Kidney (tissue), 14 donors: ENCODE data around the gene C16orf46. TPM values are rescaled to one million over a fixed set of nuclear protein-coding genes. Genes with fewer than 3 reads are reported as not detected.

ENCODE experiments used
- DNase-seq, 5 donors: peaks; one replicate each; pipeline ENCODE4 v3.0.0-alpha.2; 2013 to 2020
- FAIRE-seq: peaks from 2 replicates; lab custom pipeline; 2012; peaks lifted over from hg19 to GRCh38; lab: Jason Lieb, UNC
- H3K27ac ChIP-seq, 2 donors: one replicate each; pipeline ENCODE4 v1.7.0; 2013; ENCODE audit warnings: low read depth in 2 of 2, low read length in 2 of 2, inconsistent platforms in 1 of 2
- H3K27me3 ChIP-seq: one replicate; pipeline ENCODE4 v1.7.1; 2013; ENCODE audit warnings: low read length, inconsistent platforms; ENCODE audit not compliant: control insufficient read depth, insufficient read depth
- H3K36me3 ChIP-seq, 3 donors: one replicate each; pipeline versions ENCODE4 v1.7.0 to v1.7.1; 2013; ENCODE audit warnings: low read length in 3 of 3, control low read depth in 1 of 3, inconsistent platforms in 1 of 3; ENCODE audit not compliant: insufficient read depth in 3 of 3, control insufficient read depth in 2 of 3
- H3K4me1 ChIP-seq, 3 donors: one replicate each; pipeline versions ENCODE4 v1.7.0 to v1.7.1; 2013; ENCODE audit warnings: low read length in 3 of 3, inconsistent platforms in 1 of 3, low read depth in 1 of 3; ENCODE audit not compliant: control insufficient read depth in 2 of 3, insufficient read depth in 2 of 3
- H3K4me3 ChIP-seq, 3 donors: one replicate each; pipeline versions ENCODE4 v1.7.0 to v1.8.1; 2013; ENCODE audit warnings: low read length in 3 of 3, control low read depth in 1 of 3, inconsistent platforms in 1 of 3
- H3K9ac ChIP-seq, 3 donors: one replicate each; pipeline versions ENCODE4 v1.7.0 to v1.7.1; 2013; ENCODE audit warnings: low read length in 3 of 3, control low read depth in 1 of 3, inconsistent platforms in 1 of 3
- H3K9me3 ChIP-seq, 3 donors: one replicate each; pipeline versions ENCODE4 v1.7.0 to v1.7.1; 2013; ENCODE audit warnings: low read length in 3 of 3, control low read depth in 1 of 3, inconsistent platforms in 1 of 3; ENCODE audit not compliant: control insufficient read depth in 2 of 3, insufficient read depth in 1 of 3
- intact Hi-C: fragments of 100-400 bp; cut with DNase I; formaldehyde crosslinking; loops from one replicate; pipeline ENCODE4 v1.11.1; 2022
- polyA plus RNA-seq: library from polyadenylated mRNA; stranded (reverse); fragments of 350-450 nt; fragmentation: Illumina TruSeq; extraction: RNeasy Lipid Tissue Mini Kit (QIAGEN cat#74804); gene quantifications from one replicate; pipeline ENCODE4 v1.2.3, GENCODE V29; 2014; ENCODE audit warnings: low read depth, low replicate concordance; ENCODE audit not compliant: insufficient read depth
- total RNA-seq: library from RNA; stranded (reverse); fragmentation: NEBNext Ultra II Directional; extraction: Animal tissue kit (Norgen Biotek cat#: 25700); gene quantifications from one replicate; pipeline ENCODE4 v1.2.1, GENCODE V29; 2021
- TF ChIP-seq, protein P1 (sequence below): IDR thresholded peaks from 3 replicates; pipeline ENCODE4 v1.5.1; 2012; ENCODE audit warnings: mild to moderate bottlenecking, moderate library complexity, borderline replicate concordance; ENCODE audit not compliant: insufficient read depth; ENCODE audit errors: extremely low read depth
- donor health status: control.
- donor health status: control.
- donor health status: control.
- donor health status: control.
- donor health status: control.
- donor health status: DM: yes; HTN: yes; CAD: no.
- donor health status: Normal renal cell carcinoma (clear cell type).

Gene C16orf46
- total and polyA plus RNA-seq, 2 donors from 2014 or later: 0.47 to 1.7 TPM

GRCh38 chr16:81041696-81042095, 35.3 kb downstream of the C16orf46 start:
- H3K9ac ChIP-seq: no peak overlapping the region
- H3K9me3 ChIP-seq: no peaks in the 10 kb centered on the region
- H3K4me3 ChIP-seq: no peak overlapping the region
- no peaks in the 10 kb centered on the region for H3K27me3 ChIP-seq
- DNase-seq (no peak), FAIRE-seq (no peak)
- TF ChIP-seq, protein P1, sequence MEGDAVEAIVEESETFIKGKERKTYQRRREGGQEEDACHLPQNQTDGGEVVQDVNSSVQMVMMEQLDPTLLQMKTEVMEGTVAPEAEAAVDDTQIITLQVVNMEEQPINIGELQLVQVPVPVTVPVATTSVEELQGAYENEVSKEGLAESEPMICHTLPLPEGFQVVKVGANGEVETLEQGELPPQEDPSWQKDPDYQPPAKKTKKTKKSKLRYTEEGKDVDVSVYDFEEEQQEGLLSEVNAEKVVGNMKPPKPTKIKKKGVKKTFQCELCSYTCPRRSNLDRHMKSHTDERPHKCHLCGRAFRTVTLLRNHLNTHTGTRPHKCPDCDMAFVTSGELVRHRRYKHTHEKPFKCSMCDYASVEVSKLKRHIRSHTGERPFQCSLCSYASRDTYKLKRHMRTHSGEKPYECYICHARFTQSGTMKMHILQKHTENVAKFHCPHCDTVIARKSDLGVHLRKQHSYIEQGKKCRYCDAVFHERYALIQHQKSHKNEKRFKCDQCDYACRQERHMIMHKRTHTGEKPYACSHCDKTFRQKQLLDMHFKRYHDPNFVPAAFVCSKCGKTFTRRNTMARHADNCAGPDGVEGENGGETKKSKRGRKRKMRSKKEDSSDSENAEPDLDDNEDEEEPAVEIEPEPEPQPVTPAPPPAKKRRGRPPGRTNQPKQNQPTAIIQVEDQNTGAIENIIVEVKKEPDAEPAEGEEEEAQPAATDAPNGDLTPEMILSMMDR: no peak
- no peak overlapping the region for H3K27ac ChIP-seq
- peaks cover 0 to 7% (median 5%) of the 10 kb centered on the region in 3 donors for H3K4me1 ChIP-seq
- peaks cover 4 to 34% (median 30%) of the 10 kb centered on the region in 3 donors for H3K36me3 ChIP-seq
- intact Hi-C loops: no loop called here

DNA sequence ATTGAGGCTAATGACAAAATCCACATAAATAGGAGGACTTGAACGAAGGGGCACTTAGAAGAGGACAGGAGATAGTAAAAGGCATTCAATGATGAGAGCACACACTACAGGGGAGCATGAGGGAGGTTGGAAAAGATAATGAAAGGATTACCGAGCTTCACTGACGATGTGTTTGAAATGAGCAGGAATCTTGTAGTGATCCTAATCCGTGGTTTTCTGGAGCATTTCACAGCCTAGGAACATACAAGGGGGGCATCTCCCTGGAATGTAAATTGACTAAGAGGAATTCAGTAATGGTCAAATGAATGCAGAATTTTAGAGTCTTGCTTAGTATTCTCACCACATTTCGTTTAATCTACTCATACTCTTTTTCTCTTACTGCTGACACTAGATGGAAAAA, 36.2 kb downstream of the C16orf46 start:
- H3K27ac ChIP-seq: no peak overlapping the region
- no peaks in the 10 kb centered on the region for H3K9me3 ChIP-seq
- TF ChIP-seq, protein P1: no peak
- intact Hi-C loops: no loop called here
- no peak overlapping the region for H3K4me3 ChIP-seq
- DNase-seq (no peak), FAIRE-seq (no peak)
- peaks cover 0 to 9% (median 5%) of the 10 kb centered on the region in 3 donors for H3K4me1 ChIP-seq
- no peak overlapping the region for H3K9ac ChIP-seq
- H3K36me3 ChIP-seq: peaks cover 4 to 34% (median 30%) of the 10 kb centered on the region in 3 donors
- no peaks in the 10 kb centered on the region for H3K27me3 ChIP-seq

GRCh38 chr16:81040131-81040530, 36.9 kb downstream of the C16orf46 start:
- Histone ChIP-seq H3K9me3 (no peaks in the 10 kb centered on the region), H3K9ac (no peak overlapping the region), H3K36me3 (peaks cover 2 to 30% (median 30%) of the 10 kb centered on the region in 3 donors), H3K27me3 (no peaks in the 10 kb centered on the region), H3K4me3 (no peak overlapping the region), H3K4me1 (peaks cover 0 to 9% (median 5%) of the 10 kb centered on the region in 3 donors), H3K27ac (no peak overlapping the region)
- FAIRE-seq: no peak
- no peak for DNase-seq
- TF ChIP-seq, protein P1: no peak
- intact Hi-C loops: no loop called here
